Pancreas (tissue), 10 donors: Measurements from ENCODE around the gene OBSCN. TPM values are rescaled to one million over a fixed set of nuclear protein-coding genes. Genes with fewer than 3 reads are reported as not detected.

Experiments
- ATAC-seq, 4 donors: fragments of 200-7000 bp; cut with Tn5 transposase; one replicate each; pipeline versions ENCODE4 v1.8.0 to v1.9.1; 2020; ENCODE audit warnings: mild to moderate bottlenecking in 4 of 4, moderate library complexity in 4 of 4
- DNase-seq, 6 donors: peaks; one replicate each; pipeline ENCODE4 v3.0.0-alpha.2; 2020
- FAIRE-seq: peaks from 2 replicates; lab custom pipeline; 2012; peaks lifted over from hg19 to GRCh38; lab: Jason Lieb, UNC
- H3K27ac ChIP-seq, 4 donors: fragments of 200-600 bp; sonication (generic); 1 replicate in 3 of 4; 2 replicates in 1 of 4; pipeline versions ENCODE4 v1.5.0 to v1.8.0; 2020
- H3K27me3 ChIP-seq, 4 donors: fragments of 200-600 bp; one replicate each; pipeline ENCODE4 v1.8.0; 2021
- H3K36me3 ChIP-seq, 3 donors: fragments of 200-600 bp; sonication (generic) in 1 of 3; one replicate each; pipeline versions ENCODE4 v1.5.0 to v1.8.0; 2020 to 2021
- H3K4me1 ChIP-seq, 3 donors: fragments of 200-600 bp; one replicate each; pipeline ENCODE4 v1.8.0; 2021
- H3K4me3 ChIP-seq, 4 donors: fragments of 200-600 bp; sonication (generic) in 2 of 4; one replicate each; pipeline versions ENCODE4 v1.5.0 to v1.8.0; 2020 to 2021
- H3K9me3 ChIP-seq, 4 donors: fragments of 200-600 bp; one replicate each; pipeline ENCODE4 v1.8.0; 2021
- CTCF ChIP-seq, 4 donors: fragments of 200-600 bp; sonication (generic) in 3 of 4; IDR thresholded peaks; one replicate each; pipeline versions ENCODE4 v1.5.0 to v1.8.0; 2021; ENCODE audit warnings: antibody characterized with exemption in 4 of 4
- WGBS, 2 donors: extraction: QIAGEN DNeasy Blood & Tissue Kit; methylation state at CpG; one replicate each; pipeline ENCODE4 v1.1.7; 2013; 5-methylcytosine and 5-hydroxymethylcytosine counted together
- intact Hi-C, 3 donors: fragments of 100-400 bp; cut with DNase I; formaldehyde crosslinking; loops; one replicate each; pipeline versions ENCODE4 v1.11.1 to v1.14.2; 2022
- polyA plus RNA-seq, 2 donors: library from polyadenylated mRNA; stranded (reverse); fragments of 200-250 nt; gene quantifications; one replicate each; pipeline ENCODE4 v1.2.3, GENCODE V29; 2013
- total RNA-seq, 6 donors: library from RNA; stranded (reverse); fragmentation: NEBNext Ultra II Directional in 4 of 6; extraction: Animal tissue kit (Norgen Biotek cat#: 25700) in 4 of 6; gene quantifications; one replicate each; pipeline versions ENCODE4 v1.2.1 to v1.2.4, GENCODE V29; 2021 to 2023
- donor health status: healthy with polysubstance abuse.
- donor health status: DM: no; HTN: no; CAD: no; lungs with moderate emphysema.
- donor health status: DM: no; HTN: no; CAD: no.
- donor health status: control.
- donor health status: control.
- donor health status: Bipolar disorder and iron deficiency.
- donor health status: DM: yes; HTN: yes; CAD: no.
- donor health status: DM: no; HTN: no; CAD: no.
- donor health status: DM: no; HTN: no; CAD: no.
- donor health status: DM: yes; HTN: yes; CAD: no.

The OBSCN gene
- total and polyA plus RNA-seq, 8 donors: 7.9 to 61.4 (median 11.3) TPM

GRCh38 chr1:228275430-228276173 lies 67.8 kb downstream of the OBSCN start:
- intact Hi-C loops: no loop called here
- DNase-seq (peak; percentile 68 to 89 (median 84)), FAIRE-seq (no peak), ATAC-seq (peak; percentile 88 to 98 (median 95))
- Histone ChIP-seq H3K4me1 (no peaks in the 10 kb centered on the region), H3K4me3 (peak overlapping the region; percentile 23 to 51 (median 46)), H3K27ac (no peak overlapping the region), H3K36me3 (no peaks in the 10 kb centered on the region), H3K27me3 (no peaks in the 10 kb centered on the region), H3K9me3 (no peaks in the 10 kb centered on the region)
- 5 to 9% methylated on average over 58 to 63 of the region's 63 CpGs for WGBS, 2 donors
- no peak for TF ChIP-seq CTCF (IDR thresholded peaks at IDR 0.05)

GRCh38 chr1:228276174-228276831 lies 68.5 kb downstream of the OBSCN start:
- no peaks in the 10 kb centered on the region for H3K4me1 ChIP-seq
- H3K36me3 ChIP-seq: no peaks in the 10 kb centered on the region
- peak overlapping the region in 2 of 4 donors; percentile 49 to 51 for H3K4me3 ChIP-seq
- no peak overlapping the region for H3K27ac ChIP-seq
- DNase-seq (peak in 2 of 6 donors; percentile 13 to 41), FAIRE-seq (no peak), ATAC-seq (peak; percentile 4 to 23 (median 14))
- no peaks in the 10 kb centered on the region for H3K9me3 ChIP-seq
- intact Hi-C loops: no loop called here
- TF ChIP-seq CTCF (IDR thresholded peaks at IDR 0.05): no peak
- no peaks in the 10 kb centered on the region for H3K27me3 ChIP-seq
- WGBS, 2 donors: 46 to 49% methylated on average over 30 to 49 of the region's 49 CpGs

GRCh38 chr1:228276901-228277490 lies 69.2 kb downstream of the OBSCN start:
- H3K9me3 ChIP-seq: no peaks in the 10 kb centered on the region
- intact Hi-C loops: no loop called here
- no peak overlapping the region for H3K27ac ChIP-seq
- no peaks in the 10 kb centered on the region for H3K36me3 ChIP-seq
- FAIRE-seq: no peak
- H3K4me3 ChIP-seq: no peak overlapping the region
- no peak for TF ChIP-seq CTCF (IDR thresholded peaks at IDR 0.05)
- H3K4me1 ChIP-seq: no peaks in the 10 kb centered on the region
- 90 to 93% methylated on average over 24 to 25 of the region's 25 CpGs for WGBS, 2 donors
- DNase-seq: peak in 4 of 6 donors; percentile 15 to 53 (median 38)
- no peak for ATAC-seq
- no peaks in the 10 kb centered on the region for H3K27me3 ChIP-seq

- Histone ChIP-seq H3K9me3 (no peaks in the 10 kb centered on the region), H3K4me1 (no peaks in the 10 kb centered on the region), H3K4me3 (no peak overlapping the region), H3K27ac (no peak overlapping the region), H3K27me3 (no peaks in the 10 kb centered on the region), H3K36me3 (no peaks in the 10 kb centered on the region)
- peak in 2 of 6 donors; percentile 34 to 44 for DNase-seq
- intact Hi-C loops: no loop called here
- no peak for ATAC-seq
- no peak for FAIRE-seq
- no peak for TF ChIP-seq CTCF (IDR thresholded peaks at IDR 0.05)
- 91 to 94% methylated on average over 36 of the region's 36 CpGs for WGBS, 2 donors
These were observed 69.9 kb downstream of the OBSCN start for GRCh38 chr1:228277491-228278431.
